D721Med (cell line): ENCODE results near the gene ANKDD1B.
"Not testable (repeated sequence)": the region's sequence is repeated elsewhere in the genome, so short reads cannot be mapped to it uniquely, and the experiment has no call there.

Experiments used
- DNase-seq: peaks from one replicate; pipeline ENCODE4 v3.0.0; 2011; ENCODE audit warnings: low spot score; ENCODE audit not compliant: insufficient read length
- FAIRE-seq: peaks from 2 replicates; lab custom pipeline; 2011; peaks lifted over from hg19 to GRCh38; lab: Jason Lieb, UNC
- TF ChIP-seq, protein P1 (sequence below): IDR thresholded peaks from 2 replicates; pipeline ENCODE4 v1.5.1; 2012; ENCODE audit warnings: mild to moderate bottlenecking, control low read depth; ENCODE audit not compliant: insufficient read depth; ENCODE audit errors: missing control alignments

The ANKDD1B gene

DNA sequence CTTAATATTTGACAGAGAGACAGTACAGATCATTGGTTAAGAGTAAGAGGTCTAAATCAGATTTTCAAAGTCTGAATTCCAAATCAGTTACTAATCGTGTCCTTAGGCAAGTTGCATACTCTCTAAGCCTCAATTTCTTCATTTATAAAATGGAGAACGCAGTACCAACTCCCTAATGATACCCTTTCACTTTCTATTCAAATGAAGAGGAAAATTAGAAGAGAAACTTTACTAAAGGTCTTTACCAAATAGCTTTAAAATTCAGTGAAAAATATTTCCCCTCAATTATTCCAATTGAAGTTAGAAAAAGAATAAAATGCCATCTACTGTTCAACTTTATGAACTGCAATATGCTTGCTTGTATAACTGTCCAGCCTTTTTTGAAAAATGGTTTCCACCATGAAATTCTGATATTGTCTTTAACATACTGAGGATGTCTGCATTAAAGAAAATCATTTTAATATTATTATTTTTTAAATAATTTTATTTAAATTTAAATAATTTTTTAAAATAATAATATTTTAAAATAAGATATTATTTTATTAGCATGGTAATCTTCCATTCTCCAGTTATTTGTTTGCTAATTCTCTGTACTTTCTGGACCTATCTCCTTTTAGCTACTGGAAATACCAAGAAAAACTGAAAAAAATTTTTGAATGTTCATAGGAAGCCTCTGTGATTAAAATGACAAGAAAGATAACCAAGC, 70.0 kb downstream of the ANKDD1B start:
- FAIRE-seq = peak; percentile 35
- TF ChIP-seq, protein P1, sequence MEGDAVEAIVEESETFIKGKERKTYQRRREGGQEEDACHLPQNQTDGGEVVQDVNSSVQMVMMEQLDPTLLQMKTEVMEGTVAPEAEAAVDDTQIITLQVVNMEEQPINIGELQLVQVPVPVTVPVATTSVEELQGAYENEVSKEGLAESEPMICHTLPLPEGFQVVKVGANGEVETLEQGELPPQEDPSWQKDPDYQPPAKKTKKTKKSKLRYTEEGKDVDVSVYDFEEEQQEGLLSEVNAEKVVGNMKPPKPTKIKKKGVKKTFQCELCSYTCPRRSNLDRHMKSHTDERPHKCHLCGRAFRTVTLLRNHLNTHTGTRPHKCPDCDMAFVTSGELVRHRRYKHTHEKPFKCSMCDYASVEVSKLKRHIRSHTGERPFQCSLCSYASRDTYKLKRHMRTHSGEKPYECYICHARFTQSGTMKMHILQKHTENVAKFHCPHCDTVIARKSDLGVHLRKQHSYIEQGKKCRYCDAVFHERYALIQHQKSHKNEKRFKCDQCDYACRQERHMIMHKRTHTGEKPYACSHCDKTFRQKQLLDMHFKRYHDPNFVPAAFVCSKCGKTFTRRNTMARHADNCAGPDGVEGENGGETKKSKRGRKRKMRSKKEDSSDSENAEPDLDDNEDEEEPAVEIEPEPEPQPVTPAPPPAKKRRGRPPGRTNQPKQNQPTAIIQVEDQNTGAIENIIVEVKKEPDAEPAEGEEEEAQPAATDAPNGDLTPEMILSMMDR = peak; percentile 64
- DNase-seq = no peak

DNA sequence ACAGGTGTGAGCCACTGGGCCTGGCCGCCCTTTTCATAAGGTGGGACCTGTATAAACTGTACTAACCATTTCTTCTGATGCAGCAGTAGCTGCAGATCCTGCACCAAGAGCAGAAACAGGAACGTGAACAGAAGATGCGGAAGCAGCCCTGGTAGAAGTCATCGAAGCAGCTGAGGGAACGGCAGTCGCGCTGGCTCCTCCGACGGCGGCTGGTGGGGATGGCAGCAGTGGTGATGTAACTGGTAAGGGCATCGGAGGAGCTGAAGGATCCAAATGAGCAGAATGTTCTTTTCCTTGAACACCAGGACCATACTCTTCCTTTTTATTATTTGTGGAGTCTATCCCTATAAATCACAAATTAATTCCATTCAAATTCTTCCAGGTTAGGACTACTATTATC, 73.9 kb downstream of the ANKDD1B start:
- TF ChIP-seq, protein P1 = no peak
- DNase-seq (no peak), FAIRE-seq (no peak)

DNA sequence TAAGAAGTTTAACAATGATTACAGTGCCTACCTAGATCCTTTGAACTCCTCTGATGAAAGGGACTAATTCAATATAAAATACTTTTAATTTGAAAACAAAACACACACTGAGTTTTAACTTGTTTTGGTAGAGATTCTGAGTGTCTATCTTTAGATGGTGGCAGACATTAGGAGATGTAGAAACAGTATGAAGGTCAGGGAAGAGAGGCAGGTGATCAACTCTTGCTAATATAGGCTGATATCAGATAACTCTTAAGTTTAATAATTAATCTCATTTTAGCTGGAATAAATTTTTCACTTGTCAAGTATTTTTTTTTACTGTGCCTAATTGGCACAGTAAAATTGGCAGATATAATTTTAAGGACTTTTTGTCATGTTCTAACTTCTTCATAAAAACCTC, 75.2 kb downstream of the ANKDD1B start:
- TF ChIP-seq, protein P1 = no peak
- FAIRE-seq (no peak), DNase-seq (no peak)

DNA sequence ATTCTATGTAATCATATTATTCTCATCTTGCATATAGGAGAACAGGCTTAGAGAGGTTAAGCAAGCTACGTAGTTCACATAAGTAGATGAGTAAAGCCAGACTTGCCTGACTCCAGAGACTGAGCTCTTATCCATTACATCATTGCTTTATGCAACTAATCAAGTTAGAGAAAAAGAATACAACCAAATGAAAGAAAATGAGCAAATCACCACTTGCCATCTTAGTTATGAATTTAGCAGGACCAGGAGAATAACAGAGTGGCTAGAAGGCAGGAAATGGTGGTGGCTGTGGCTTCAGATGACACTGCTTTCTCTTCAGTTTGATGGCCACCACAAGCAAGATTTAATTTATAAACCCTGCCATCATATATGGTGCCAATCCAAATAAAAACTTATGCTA, 79.4 kb downstream of the ANKDD1B start:
- DNase-seq (no peak), FAIRE-seq (no peak)
- TF ChIP-seq, protein P1 = no peak

DNA sequence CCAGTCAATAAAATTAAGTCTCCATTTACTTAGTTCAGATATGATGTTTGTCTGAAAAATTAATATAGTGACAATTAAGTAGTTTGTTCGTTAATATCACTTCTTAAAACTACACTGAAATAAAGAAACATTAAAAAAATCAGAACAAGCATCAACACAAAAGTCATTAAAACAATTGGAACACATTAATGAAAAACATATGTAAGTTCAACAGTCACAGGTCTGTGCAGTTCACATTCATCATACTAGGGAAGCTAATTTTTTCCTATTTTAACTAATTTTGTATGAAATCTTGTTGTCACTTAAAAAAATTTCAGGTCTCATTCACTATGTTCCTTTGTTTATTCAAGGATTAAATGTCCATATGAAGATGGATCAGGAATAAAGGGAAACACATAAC, 83.5 kb downstream of the ANKDD1B start:
- TF ChIP-seq, protein P1 = no peak
- DNase-seq (no peak), FAIRE-seq (no peak)

DNA sequence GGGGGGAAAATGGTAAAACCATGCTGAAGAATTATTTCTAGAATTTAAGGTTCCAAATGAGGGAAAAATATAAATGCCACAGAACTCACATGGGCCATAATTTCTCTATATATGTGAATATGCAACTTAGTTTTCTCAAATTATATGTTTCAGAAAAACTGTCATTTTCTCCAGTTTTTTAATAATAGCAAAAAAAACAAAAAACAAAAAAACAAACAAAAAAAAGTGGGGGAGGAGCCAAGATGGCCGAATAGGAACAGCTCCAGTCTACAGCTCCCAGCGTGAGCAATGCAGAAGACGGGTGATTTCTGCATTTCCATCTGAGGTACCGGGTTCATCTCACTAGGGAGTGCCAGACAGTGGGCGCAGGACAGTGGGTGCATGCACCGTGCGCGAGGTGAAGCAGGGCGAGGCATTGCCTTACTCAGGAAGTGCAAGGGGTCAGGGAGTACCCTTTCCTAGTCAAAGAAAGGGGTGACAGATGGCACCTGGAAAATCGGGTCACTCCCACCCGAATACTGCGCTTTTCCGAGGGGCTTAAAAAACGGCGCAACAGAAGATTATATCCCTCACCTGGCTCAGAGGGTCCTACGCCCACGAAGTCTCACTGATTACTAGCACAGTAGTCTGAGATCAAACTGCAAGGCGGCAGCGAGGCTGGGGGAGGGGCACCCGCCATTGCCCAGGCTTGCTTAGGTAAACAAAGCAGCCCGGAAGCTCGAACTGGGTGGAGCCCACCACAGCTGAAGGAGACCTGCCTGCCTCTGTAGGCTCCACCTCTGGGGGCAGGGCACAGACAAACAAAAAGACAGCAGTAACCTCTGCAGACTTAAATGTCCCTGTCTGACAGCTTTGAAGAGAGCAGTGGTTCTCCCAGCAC, 84.5 kb downstream of the ANKDD1B start:
- DNase-seq, FAIRE-seq: not testable (repeated sequence)

DNA sequence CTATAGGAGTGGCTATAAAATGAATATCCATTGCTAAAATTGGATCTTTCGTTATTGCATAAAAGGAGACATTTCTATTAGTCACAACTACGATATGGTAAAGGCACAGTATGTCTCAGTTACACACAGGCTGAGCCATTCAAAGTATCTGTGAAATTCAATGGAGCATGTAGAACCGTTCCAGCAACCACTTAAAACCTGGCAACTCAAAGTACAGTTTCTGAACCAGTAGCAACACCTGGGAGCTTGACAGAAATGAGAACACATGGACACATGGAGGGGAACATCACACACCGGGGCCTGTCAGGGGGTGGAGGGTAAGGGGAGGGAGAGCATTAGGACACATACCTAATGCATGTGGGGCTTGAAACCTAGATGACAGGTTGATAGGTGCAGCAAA, 90.6 kb downstream of the ANKDD1B start:
- FAIRE-seq (no peak), DNase-seq (no peak)
- TF ChIP-seq, protein P1 = no peak
